ENCODE measurements around the gene EREG.

GRCh38 chr4:74324262-74324661 lies 40.7 kb upstream of the EREG start:
- TF ChIP-seq POLR2A (IDR thresholded peaks at IDR 0.05), result no peak
- TF ChIP-seq, protein P1, sequence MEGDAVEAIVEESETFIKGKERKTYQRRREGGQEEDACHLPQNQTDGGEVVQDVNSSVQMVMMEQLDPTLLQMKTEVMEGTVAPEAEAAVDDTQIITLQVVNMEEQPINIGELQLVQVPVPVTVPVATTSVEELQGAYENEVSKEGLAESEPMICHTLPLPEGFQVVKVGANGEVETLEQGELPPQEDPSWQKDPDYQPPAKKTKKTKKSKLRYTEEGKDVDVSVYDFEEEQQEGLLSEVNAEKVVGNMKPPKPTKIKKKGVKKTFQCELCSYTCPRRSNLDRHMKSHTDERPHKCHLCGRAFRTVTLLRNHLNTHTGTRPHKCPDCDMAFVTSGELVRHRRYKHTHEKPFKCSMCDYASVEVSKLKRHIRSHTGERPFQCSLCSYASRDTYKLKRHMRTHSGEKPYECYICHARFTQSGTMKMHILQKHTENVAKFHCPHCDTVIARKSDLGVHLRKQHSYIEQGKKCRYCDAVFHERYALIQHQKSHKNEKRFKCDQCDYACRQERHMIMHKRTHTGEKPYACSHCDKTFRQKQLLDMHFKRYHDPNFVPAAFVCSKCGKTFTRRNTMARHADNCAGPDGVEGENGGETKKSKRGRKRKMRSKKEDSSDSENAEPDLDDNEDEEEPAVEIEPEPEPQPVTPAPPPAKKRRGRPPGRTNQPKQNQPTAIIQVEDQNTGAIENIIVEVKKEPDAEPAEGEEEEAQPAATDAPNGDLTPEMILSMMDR (IDR thresholded peaks at IDR 0.05), result no peak
